GM19397 (cell line): ENCODE results near the gene EIF6.
"Not testable (repeated sequence)": the region's sequence is repeated elsewhere in the genome, so short reads cannot be mapped to it uniquely, and the experiment has no call there.

Experiments
- ATAC-seq: cut with Tn5 transposase; IDR thresholded peaks from one replicate; pipeline ENCODE4 v1.9.1; 2021; ENCODE audit warnings: mild to moderate bottlenecking, moderate library complexity; ENCODE audit not compliant: unreplicated experiment

EIF6 gene

DNA sequence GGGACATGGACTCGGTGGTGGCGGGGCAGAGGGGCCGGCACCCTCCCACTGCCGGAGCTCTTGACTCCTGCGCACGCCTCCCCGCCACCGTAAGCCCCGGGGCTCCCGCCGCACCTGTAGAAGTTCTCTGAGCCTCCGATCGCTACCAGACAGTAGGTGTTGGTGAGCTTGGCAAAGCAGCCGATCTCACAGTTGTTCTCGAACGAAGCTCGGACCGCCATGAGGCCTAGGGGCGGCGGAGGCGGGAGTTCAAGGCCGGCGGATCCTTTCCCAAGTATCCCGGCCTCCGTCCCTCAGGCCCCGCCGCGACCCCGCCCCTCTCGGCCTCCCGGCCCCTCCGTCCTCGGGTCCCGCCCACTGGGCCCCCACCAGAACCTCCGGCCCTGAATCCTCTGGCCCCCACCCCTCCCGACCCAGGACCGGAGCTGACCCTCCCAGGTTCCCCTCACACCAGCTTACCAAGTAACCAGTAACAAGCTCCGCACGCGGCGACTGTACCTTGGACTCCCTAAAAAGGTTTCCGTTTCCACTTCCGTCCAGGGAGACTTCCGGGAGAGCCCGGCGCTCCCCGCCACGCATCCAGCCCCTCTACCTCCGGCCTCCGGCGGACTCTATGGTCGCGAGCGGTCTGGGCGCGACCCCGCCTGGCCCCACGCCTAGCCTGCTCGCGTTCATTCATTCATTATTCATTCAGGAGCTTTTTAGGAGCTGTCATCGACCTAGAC is at the start of gene EIF6:
Gene EIF6 (minus strand): TSS at position 506 of the 725 bp plus-strand sequence. CDS start 285 bp downstream, at position 221.
- peak; percentile 82 for ATAC-seq

DNA sequence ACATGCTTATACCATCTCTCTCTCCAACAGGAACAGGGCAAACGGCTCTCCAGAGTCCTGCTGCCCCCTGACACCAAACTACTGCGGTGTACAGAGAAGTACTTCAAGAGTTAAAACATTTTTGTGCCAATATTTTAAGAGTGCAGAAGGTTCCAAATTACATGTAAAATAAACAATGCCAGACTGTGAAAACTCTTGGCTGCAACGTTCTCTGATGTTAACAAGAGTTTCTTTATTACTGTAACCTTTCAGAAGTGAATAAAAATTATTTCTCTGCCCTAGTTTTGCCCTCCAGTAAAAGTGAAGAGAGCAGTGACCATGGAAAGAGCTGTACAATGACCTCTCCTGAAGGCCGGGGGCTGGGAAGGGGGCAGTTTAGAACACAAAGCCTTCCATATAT is 49.0 kb upstream of the EIF6 start:
- ATAC-seq: no peak

DNA sequence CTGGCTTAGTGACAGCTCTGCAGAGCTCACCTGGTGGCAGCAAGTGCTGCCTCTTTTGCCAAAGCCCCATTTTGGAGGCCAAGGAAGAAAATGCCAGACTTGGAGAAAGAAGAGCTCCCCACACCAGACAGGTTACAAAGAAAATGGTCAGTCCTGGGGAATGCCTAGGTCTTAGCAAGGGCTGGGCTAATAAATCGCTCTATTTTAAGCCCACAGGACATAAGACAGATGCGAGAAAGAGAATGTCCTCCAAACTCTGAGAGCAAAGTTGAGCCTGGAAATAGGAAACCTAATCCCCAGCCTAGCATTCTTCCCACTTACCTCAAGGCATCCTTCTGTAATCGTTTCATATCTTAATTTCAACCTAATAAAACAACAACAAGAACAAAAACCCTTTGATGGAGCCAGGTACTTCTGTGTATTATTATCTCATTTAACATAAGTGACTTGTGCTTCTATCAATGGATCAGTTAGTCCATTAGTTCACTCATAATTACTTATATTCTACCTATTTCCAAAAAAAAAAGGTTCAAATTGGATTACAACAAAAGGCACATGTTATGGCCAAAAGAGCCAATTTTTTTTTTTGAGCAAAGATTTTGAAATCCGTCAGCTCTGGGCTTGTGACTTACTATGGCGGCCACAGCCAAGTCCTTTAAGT is 48.1 kb upstream of the EIF6 start:
- no peak for ATAC-seq

DNA sequence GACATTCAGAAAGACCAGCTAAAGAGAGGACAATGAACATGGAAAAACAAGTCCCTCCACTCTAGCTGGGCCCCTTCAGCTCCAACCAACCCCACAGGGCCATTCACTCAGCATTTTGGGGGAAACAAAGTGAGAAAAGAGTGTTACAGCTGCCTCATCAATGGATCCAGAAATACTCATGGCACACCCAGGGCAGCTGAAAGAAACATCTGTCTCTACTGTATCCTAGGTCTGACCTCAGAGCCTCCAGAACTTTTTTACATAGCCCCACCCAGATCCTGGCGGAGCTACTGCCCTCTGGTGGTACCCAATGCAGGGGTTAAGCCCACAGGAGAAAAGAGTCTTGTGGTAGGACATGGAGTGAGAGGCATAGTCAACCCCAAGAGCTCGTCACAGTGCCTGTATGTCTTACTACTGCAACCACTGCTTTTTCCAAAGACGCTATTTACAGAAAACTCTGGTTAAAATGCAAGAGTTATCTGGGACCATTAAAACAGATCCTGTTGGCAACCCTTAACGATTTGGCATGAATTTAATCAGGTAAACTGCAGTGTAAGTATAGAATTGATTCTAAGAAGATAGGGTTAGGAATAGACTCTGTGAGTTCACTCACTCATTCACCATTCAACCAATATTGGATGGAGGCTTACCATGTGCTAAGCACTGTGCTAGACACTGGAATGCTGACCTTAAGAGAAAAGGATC is 45.0 kb upstream of the EIF6 start:
- ATAC-seq: no peak

DNA sequence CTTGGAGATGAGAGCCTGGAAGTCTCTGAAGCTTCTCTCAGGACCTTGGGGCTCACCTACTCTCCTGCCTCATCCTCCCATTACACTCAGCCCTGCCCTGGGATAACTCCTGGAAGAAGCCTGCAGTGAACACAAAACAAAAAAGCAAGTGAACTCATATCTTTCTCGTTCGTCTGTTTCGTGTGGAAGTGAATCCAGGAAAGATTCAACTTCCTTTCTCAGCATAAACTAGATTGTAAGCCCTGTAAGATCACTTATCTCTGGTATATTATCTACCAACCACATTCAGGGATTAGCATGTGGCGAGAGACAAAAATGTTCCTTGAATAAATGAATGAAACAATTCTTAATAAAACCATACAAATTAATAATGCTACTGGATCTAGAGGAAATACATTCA is 44.1 kb upstream of the EIF6 start:
- ATAC-seq: no peak

DNA sequence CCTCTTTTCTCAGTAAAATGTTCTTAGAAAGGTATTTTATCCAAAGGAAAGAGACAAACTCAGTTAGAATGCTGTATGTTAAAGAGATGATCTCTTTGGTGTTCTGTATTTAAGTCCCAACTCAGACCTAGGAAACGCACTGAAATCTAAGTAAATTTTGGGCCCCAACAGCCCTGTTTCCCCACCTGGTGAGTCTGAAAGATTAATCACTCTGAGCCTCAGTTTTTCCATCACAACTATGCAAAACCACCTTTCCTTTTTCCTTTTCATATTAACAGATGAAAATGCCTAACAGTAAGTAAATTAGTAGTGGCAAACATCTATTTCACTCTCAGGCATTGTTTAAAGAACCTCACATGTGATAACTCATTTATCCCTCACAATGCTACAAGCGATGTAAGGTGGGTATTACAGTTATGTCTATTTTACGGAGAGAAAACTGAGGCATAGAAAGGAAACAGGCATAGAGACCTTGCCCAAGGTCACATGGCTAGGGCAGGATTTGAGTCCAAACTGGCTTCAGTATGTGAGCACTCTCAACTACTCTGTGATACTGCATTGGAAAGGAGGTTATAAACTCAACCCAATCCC is 43.6 kb upstream of the EIF6 start:
- ATAC-seq: no peak

DNA sequence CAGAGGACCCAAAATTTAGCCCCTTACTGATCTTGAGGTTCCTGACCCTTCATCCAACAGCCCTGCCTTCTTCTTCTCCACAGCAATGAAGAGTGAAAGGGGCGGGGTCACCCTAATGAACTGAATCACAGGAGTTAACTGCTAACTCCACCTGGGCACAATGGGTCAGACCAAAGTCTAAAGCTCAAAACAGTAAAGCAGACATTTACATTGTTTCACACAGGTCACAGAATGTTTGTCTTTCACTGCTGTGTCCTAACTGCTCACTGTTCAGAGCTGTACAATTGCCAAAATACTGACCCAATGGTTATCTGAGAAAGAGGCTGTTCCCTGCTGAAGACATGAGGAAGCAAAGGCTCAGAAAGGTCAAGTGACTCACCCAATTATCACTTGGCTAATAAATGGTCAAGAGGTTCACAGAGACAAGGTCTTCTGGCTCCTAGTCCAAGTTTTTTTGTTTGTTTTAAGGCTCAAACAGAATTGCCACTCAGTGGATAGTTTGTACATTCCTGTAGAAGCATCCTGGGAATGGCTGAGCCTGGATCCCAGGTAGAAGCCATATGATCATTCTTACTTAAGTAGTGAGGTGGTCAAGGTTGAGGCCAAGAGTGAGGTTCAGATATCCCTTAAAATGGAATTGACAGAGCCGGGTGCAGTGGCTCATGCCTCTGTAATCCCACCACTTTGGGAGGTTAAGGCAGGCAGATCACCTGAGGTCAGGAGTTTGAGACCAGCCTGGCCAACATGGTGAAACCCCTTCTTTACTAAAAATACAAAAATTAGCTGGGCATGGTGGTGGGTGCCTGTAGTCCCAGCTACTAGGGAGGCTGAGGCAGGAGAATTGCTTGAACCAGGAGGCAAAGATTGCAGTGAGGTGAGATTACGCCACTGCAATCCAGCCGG is 42.8 kb upstream of the EIF6 start:
- no peak for ATAC-seq

DNA sequence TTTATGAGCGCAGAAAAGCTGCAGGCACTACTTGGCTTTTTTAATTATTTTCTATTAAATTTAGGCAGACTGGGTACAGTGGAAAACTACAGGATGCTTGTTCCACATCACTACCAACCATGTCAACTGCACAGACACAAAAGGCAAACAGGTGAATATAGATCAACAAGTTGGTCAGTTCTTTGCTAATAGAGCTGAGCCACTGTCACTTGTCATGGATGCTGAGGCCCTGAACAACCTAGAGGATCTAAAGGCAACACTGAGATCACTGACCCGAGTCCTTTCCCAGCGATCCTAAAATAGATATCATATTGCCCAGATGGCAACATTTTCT is 42.1 kb upstream of the EIF6 start:
- no peak for ATAC-seq

DNA sequence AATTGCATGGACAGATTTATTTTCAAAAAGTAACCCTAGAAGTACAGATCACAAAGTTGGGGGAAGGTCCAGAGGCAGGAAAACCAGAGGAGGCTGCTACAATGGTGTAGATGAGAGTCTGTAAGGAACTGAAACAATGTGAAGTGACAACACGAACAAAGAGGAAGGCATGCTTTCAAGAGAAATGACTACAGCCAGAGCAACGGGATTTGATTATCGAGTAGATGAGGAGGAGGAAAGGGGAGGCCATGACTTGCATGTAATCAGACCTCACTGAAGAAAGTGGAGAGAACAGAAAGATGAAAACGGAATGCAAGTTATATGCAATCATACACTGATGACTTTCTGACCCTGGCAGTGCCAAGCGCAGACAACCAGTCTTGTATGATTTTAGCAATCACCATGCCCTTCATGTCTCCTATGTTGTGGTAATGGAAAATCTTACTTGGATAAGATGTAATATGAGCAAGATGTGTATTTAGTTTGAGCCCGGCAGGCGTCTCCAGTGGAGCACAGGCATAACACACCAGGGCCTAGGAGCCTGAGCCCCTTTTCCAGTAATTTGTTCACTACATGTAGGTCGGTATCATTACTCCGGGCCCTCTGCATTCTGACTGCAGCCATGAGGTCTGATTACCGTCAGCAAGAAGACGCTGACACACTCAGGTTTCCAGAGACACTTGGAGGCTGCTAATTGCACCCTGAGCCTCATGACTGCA is 41.6 kb upstream of the EIF6 start:
- no peak for ATAC-seq

DNA sequence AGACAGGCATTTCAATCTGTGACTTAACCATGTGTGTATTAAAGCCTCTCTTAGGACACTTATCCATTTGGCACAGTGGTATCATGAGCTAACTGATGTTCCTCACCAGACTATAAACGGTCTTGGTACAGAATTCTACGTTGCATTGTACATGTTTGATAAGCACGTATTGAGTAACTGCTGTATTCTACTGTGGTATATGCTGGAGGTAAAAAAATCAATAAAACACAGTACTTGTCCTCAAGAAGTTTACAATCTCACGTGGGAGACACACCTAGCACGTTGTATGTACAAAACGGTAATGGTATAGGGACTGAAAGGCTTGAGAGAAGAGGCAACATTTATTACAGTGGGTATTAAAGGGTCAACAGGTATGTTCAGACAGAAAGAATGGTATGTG is 40.8 kb upstream of the EIF6 start:
- no peak for ATAC-seq

DNA sequence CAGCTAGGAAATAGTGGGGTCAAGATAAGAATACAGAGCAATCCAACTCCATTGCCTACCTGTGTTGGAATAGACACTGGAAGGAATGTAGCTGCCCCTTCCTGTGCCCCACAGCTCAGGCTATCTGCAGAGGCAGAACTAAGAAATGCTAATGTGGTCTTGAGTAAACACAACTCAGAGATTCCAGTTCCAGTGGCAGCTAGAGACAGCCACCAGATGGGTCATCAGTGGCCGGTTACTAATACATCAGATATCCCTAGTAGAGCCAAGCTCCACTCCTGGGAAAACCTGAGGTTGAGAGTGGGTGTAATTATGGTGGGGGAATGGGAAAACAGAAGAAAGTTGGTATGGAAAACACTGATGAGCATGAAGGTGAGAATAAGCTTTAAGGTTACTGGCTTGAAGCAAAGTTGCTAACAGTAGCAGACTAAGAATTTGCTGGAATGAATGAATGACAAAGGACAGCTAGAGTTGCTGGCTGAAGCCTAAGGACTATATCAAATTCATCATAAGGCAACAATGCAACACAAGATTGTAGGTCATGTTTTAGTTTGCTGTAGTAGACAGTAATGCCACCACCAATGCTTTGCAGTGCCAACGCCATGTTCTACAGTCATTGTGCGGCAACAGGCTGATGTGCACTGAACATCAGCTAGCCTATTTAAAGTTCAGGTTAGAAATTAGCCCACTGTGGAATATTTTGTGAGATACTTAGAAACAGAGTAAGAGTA is 36.0 kb upstream of the EIF6 start:
- ATAC-seq: no peak

DNA sequence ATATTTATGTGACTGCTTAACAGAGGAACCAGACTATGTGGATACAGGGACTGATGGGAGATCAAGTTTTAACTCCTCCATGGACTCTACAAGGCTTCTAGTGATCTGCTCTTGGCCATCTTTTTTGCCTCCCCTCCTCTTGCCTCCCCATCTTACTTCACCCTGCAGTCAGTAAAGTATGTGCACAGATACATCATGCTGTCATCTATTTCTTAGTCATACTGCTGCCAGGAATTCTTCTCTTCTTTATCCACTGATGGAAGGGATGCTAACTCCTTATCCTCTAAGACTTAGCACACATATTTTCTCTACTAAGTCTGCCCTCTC is 35.3 kb upstream of the EIF6 start:
- no peak for ATAC-seq

DNA sequence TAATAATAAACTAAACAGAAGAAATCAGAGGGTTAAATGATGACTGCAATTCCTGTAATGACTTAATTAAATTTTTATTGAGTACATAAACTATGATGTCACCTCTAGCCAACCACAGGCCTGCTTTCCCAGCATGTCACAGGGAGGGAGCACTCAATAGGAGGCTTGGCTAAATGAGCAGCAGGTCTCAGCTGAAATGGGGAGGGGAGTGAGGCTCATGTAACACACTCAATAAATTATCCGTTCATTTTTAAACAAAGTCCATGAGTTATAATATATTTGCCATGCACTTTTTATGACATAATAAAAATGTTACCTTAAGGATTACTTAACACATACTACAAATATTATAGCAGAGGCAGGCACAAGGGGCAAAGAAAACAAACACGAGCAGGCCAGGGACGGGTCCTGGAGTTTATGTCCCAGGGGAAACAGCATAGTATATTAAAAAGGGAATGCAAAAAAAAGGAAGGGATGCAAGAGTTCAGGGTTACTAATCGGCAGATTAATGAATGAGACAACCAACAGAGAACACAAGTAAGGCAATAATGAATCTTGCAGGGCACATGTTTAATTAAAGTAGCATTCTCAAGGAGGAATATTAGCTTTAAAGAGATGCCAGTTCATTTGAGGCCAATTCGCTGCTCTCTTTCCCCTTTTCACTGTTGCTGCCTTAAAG is 34.8 kb upstream of the EIF6 start:
- ATAC-seq: no peak

DNA sequence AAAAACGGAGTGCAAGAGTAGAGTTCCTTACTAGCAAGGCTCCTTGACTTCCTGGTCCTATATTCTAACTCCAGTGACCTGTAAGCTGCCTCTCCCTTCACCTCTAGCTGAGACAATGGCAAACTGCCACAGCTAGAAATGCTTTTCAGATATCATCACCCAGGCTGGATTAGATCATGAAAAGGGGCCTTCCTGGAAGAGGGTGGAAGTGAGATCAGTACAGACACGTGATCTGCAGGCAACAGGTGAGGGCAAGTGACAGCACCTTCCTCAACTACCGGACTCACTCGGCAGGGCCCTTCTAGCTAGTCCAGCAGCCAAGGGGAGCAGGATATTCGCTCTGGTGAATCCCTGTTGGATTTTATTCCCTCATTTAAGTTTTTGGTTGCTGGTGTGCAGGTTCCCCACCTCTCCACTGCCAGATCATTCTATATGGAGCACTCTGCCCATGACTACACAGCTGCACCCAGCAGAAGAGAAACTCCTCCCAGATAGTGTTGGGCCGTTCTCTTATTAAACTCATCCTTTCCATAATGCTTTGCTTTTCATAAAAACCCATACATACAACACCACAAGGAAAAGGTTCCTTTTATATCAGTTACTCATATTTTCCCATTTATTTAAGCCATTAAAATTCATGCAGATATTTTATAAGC is 34.1 kb upstream of the EIF6 start:
- ATAC-seq: no peak

DNA sequence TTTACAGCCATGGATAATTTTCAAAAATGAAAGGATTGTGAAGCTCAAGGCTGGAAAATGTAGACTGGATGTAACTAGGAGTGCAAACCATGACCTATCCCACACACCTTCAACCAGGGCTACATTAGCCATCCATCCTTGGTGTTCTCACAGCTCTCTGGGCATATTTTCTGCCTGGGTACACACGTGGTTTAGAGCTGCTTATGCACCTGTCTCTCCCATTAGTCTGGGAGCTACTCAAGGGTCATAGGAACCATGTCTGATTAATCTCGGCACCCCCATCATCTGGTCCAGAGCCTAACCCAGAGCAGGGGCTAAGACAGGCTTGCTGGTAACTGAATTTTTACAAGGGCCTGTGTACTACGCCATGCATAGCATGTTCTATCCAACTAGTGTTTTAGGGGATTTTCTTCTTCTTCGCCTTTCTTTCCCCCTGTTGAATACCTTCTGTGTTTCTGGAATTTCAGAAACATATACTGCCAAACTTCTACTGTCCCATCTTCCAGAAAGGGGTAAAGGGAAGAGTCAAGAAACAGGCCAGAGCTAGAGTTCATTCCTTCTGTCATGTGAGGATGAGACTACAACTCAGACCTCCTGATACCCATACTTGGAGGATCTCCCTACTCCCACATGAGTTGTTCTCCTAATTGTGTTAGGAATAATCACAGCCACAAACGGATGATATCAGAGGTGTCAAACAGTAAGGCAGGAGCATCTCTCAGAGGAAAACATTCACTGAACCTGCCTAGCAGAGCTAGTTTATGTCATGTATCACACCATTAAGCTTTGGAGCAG is 33.0 kb upstream of the EIF6 start:
- ATAC-seq: no peak

DNA sequence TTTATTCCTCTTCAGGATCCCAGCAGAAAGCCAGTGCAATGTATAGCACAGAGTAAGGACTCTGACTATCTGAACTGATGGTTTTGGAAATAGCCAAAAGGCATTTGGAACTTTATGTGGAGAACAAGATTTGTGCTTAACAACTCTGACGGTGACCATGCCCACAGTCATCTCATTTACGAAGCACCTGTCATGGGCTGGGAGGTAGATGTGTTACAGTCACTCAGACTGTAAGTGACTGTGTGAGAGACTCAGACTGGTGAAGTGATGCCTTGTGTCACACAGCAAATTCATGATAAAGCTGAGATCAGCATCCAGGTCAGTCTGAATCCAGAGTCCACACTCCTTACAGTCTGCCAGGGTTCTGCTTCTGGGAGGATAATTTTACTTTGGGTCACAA is 31.5 kb upstream of the EIF6 start:
- no peak for ATAC-seq

DNA sequence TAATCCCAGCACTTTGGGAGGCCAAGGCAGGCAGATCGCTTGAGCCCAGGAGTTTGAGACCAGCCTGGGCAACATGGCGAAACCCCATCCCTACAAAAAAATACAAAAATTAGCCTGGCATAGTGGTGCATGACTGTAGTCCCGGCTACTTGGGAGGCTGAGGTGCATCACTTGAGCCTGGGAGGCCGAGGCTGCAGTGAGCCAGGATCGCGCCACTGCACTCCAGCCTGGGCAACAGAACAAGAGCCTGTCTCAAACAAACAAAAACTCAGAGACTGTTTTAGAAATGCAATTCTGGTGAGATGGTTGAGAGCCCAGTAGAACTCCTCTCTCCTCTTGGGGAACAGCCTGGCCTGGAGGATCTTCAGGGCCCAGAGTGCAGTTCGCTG is 31.1 kb upstream of the EIF6 start:
- not testable (repeated sequence) for ATAC-seq
